DMS 273 treated with DMSO at 0.1 percent for 48 hours (cell line): ENCODE data around the gene ZNF674.
"Not testable (repeated sequence)": the region's sequence is repeated elsewhere in the genome, so short reads cannot be mapped to it uniquely, and the experiment has no call there.

ENCODE experiments used
- DNase-seq: peaks from one replicate; lab custom pipeline; 2025; lab: John Stamatoyannopoulos, UW

ZNF674 gene

DNA sequence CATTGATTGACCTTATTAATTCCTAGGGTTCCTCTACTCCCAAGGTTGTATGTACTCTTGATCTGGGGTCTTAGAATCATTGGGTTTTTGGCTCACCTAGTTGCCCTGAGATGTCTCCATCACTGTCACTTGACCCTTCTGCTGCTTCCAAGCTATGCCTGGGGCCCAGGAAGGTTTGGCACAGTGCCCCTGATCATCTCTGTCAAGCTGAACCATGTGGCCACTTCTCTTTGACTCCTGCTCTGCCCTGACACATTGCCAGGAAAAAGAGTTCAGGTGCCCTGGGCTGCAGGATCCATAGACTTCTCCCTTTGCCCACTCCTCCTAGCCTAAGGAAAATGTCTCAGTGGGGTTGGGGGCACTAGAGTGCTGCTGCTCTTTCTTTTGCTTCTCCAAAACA is 24.4 kb upstream of the ZNF674 start:
- DNase-seq: no peak

DNA sequence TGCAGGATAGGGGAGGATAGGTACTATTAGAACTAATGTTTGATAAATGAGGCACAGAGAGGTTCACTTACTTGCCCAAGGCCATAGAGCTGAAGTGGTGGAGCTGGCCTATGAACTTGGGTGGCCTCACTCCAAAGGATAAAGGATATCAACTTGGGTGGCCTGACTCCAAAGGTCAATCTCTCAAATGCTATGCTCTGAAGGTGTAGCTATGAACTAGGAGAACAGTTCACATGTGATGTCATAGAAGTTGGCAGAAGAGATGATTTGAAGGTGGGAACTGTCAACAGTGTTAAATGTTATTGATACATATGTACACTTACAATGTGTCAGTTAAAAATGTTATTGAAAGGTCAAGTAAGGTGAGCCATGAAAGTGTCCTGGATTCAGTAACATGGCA is 22.2 kb upstream of the ZNF674 start:
- DNase-seq: no peak

DNA sequence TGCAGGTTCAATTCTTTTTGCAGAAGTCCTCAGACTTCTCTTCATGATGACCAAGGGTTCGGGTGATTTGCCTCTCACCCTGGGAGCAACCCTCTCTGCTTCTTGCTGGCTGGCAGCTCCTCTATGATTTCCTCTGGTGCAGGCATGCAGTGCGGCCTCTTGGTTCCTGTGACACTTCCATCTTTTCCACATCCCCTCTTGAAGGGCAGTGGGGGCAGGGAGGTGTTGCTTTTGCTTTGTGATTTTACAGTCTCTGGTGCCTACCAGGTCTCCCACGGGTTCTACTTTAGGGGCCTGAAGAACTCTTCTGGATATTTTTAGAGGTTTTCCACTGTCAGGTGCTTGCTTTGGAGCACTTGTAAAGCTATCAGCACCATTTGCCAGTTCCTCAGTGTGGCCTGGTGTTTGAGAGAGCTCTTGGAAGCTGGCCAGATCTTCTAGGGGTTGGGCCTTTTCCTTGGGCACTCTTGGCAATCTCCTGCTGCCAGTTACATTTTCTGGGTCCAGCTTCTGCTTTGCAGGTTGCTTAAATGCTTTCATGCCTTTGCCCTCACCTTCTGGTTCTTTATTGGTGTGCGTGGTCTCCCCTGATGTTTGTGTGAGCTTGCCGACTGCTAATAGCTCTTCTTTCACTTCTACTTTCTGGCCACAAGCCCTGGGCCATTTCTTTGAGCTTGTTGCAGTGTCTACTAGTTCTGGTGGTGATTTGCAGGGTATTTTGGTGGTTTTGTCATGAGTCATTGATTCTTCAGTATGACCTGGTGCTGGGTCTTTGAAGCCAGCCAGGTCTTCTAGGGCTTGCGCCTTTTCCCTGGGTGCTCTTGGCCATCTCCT is 16.8 kb upstream of the ZNF674 start:
- no peak for DNase-seq

DNA sequence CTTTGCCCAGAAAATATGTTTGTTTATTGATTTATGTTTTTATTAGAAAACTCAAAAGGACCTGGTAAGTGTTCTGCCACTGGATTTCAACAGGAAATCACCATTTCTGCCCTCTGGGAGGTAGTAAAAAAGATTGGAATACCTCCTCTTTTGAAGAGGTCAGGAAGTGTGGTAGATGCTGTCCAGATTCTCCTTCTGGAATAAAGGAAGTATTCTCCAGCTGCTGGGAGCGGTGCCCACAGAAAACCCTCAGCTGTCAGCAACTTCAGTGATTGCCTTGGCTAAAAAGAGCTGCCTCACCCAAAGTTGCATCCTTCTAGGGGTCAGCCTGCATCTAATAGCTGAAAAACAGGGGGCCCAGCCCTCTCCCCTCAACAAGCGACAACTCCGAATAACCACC is 13.8 kb upstream of the ZNF674 start:
- DNase-seq: no peak

DNA sequence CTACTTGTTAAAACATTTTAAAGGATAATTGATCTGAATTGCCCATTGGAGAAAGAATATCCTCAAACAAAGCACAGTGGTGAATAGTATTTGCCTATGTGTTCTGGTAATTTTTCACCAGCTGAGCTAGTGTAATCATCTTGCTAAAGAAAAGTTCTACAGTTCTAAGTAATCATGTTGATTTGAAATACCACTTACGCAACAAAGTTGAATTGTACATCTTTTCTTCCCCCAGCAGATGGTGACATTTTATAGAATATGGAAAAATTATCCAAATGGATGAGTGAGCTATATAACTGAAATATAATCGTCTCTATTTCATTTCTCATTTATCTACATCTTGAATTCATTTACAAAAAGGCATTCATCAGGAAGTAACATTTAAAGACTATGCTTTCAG is 9.7 kb upstream of the ZNF674 start:
- no peak for DNase-seq

DNA sequence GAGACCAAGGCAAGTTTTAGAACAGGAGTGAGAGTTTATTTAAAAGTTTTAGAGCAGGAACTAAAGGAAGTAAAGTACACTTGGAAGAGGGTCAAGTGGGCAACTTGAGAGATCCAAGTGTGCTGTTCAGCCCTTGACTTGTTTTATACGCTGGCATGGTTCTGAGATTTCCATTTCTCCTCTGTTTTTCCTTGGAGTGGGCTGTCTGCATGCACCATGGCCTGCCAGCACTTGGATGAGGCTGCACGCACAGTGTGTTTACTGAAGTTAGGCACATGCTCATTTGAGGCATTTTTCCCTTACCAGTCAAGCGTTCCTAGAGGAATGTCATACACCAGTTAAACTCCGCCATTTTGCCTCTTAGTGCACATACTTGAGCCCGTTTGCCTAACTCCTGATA is 8.7 kb upstream of the ZNF674 start:
- DNase-seq: no peak

DNA sequence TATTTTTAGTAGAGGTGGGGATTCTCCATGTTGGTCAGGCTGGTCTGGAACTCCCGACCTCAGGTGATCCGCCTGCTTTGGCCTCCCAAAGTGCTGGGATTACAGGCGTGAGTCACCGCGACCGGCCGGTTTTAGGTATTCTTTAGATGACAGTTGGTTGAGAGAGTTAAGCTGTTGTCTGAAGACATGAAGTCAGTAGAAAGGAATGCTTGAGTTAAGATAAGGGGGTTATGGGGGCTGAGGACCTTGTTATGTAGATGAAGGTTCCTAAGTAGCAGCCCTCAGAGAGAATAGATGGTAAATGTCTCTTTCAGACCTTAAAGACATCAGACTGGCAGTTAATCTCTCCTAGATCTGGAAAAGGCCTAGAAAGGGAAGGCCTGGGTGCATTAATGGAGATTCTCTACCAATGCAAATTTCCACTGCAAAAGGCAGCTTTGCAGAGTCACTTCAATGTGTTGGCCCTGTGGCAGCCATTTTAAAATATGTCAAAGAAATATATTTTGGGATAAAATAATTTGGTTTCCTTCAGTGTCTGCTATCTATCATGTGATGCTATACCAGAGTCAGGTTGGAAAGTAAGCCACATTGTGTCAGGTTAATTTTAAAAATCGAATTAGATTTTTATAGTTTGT is 6.4 kb upstream of the ZNF674 start:
- no peak for DNase-seq

DNA sequence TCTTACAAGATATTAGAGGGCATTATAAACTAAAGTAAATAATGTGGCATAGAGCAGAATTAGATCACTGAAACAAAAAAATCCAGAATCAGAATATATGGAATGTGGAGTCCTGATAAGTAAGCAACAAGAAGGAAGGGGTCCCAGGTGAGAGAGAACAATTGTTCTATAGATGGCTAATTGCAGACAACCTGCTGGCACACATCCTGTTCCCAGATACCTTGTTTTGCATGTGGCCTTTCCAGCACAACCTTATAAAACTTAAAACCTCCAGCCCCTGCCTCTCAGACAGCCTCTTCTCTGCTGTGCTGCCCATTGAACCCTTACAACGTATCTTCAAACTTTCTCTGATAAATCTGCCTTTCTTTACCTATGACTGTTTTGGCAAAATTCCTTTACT is 4.7 kb upstream of the ZNF674 start:
- DNase-seq: no peak

DNA sequence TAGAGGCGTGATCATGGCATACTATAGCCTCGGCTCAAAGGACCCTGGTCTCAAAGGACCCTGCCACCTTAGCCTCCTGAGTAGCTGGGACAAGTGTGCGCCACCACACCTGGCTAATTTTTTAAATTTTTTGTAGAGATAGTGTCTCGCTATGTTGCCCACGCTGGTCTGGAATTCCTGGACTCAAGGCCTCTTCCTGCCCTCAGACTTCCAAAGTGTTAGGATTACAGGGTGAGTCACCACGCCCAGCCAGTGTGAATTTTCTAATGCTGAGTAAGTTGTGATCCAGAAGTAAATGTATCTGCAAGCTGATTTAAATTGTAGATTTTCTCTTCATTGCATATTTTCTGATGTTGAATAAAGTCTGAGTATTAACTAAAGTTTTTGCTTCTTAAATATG is 2.6 kb upstream of the ZNF674 start:
- no peak for DNase-seq

DNA sequence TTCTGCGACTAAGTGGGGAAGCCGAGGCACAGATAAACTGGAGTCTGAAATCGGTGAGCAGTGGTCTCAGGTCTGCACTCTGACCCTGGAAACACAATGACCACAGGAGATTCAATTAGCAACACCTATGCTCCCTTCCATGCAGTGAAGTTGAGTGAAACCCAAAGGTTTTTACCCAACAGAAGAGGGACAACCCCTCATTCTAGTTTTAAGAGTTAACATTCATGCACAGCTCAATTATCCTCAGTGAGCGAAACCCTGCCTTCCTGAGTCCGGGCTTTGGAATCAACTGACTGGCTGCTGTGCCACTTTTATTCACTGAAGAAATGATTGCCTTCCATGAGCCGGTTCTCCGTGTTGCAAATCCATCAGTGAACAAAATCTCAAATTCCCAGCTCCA is 694 bp downstream of the ZNF674 start:
- DNase-seq: not testable (repeated sequence)

DNA sequence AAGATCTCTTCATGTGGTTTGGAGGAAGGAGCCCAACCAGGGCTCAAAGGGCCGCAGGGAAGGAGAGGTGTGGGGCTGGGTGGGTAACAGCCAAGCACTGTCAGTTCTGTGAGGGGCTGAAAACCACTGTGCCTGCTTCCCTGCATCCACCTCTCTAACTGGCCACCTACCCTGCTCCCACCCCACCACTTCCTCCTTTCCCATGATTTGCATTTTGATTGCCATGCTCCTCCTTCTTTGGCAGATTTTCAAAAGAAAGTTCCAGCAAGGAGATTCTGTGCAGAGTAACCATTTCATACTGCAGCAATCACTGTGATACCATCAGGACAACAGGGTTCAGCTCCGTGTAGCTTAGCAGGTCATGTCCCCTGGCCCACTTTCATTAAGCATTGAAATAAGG is 1.8 kb downstream of the ZNF674 start:
- no peak for DNase-seq

DNA sequence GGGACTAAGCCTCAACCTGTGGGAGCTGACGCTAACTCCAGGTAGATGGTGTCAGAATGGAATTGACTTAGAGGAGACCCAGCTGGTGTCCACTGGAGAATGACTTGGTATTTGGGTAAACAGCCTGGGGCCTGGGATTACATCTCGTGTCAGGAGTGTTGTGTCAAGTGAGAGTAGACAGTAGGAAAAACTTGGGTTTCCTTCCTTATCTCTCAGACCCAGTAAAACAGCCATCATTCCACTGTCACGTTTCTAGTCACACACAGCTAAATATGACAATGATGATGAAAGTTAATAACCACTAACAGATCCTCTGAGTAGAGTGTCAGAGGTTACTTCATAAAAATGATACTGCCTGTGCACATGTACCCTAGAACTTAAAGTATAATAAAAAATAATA is 13.8 kb downstream of the ZNF674 start:
- DNase-seq: no peak

DNA sequence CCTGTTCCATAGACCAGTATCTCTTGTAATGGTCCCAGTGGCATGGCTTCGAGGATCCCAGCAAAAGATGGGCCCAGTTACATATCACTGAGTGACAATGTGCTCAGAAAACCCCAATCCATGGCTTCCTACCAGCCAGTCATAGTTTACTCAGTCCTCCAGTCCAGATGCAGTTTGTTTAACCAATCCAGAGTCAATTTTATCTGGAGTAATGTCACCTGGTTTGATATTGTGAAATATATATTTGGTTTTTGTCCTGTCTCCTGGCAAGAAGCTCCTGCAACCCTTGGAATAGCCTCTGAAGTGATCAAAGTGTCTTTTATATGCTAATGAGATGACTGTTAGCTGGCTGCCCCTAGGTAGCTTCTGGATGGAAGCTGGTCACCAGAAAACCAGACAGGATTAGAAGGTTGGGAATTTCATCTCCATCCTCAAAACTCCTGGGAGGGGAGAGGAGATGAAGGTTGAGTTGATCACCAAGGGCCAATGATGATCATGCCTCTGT is 14.8 kb downstream of the ZNF674 start:
- not testable (repeated sequence) for DNase-seq

DNA sequence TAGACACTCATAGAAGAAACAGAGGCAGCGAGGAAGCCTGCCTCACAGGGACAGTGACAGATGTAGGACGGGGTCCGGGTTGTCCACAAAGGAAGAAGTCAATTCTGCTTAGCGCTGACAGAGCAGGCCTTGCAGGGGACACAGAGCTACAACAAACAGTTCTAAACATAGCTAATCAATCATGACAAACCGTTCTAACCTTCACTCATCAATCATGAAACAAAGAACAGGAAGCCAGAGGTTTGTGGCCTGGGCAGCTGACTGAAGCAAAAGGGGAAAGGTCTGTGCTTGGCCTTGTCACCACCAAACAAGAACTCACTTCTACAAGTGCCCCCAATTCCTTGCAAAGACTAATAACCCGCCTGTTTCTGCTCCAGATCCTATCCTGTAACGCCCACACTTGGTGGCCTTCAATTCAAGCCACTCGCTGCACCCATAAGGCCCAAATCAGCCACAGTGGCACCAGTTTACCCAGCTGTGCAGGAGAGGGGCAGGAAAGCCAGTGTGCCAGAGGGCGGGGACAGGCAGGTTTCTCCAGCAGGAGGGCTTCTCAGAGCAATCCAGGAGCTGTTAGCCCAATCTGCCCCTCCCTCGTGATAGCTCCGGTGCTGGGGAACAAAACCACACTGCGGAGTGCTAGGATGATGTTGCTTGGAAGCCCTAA is 15.3 kb downstream of the ZNF674 start:
- not testable (repeated sequence) for DNase-seq

DNA sequence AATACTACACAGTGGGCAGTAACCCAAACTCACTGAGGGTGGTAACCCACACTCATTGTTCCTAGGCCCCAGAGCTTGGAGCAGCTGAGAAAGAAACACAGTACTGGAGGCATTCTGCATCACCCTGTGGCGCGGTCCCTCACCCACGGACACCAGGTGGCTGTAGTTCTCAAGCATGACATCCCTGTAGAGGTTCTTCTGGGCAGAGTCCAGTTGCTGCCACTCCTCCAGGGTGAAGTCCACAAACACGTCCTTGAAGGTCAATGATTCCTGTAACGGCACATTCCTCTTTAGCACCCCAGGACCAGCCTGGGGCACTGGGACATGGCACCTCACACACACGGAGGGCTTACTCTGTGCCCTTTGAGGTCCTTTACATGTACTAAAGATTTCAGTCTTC is 16.6 kb downstream of the ZNF674 start:
- not testable (repeated sequence) for DNase-seq

DNA sequence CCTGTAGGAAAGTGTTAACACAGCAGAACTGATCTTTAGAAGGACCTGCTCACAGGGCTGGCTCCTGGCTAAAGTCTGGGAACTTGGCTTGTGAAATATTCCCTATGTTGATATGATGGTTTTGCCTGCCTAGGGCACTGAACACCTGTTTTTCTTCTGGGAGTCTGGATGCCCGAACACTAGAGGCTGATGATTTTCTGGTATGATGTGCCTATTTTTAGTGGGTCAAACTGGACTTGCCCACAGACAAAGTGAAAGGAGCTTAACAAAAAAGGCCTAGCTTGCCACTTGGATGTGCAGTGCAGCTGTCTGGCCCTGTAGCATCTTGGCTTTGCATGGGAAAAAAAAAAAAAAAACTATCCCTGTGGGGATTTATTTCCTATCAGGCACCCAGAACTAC is 39.1 kb downstream of the ZNF674 start:
- DNase-seq: no peak

DNA sequence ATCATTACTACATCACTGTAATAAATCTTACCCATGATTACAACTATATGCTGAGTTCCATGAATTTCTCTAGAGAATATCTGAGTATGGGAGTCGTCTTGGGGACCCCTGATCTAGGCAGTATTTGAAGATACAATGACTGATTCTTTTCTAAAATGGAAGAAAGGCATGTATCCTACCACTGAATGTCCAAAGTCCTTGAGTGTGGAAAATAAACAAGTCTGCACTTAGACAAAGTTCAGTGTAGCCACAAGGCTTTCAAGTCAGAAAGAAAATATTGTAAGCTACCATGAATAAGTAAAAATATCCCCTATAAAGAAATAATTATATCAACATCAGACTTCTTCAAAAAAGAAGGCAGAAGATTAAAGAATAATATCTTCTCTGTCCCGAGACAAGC is 42.4 kb downstream of the ZNF674 start:
- no peak for DNase-seq

DNA sequence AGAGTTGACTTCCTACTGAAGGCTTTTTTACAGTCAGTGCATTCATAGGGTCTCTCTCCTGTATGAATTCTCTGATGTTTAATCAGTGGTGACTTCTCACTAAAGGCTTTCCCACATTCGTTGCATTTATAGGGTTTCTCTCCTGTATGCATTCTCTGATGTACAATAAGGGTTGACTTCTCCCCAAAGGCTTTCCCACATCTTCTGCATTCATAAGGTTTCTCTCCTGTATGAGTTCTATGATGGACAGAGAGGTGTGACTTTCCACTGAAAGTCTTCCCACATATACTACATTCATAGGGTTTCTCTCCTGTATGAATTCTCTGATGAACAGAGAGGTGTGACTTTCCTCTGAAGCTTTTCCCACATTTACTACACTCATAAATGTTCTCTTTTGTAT is 45.2 kb downstream of the ZNF674 start:
- no peak for DNase-seq

DNA sequence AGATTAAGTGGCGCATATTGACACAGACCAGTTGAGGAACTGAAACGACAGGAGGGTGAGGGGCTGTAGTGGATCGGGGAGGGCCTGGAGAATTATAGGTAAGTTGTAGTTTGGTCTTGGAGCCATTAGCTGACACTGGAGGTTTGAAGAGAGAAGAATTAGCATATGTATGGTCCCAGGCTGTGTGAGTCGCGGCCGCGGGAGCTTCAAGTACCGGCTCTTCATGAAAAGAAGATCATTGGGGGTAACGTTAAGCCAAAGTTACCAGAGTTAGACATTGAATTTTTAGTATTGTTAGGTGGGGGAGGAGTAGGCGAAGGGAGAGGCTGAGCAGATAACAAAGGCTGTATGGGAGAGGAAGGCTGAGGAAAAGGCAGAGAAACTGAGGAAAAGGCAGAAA is 56.5 kb downstream of the ZNF674 start:
- DNase-seq: no peak

DNA sequence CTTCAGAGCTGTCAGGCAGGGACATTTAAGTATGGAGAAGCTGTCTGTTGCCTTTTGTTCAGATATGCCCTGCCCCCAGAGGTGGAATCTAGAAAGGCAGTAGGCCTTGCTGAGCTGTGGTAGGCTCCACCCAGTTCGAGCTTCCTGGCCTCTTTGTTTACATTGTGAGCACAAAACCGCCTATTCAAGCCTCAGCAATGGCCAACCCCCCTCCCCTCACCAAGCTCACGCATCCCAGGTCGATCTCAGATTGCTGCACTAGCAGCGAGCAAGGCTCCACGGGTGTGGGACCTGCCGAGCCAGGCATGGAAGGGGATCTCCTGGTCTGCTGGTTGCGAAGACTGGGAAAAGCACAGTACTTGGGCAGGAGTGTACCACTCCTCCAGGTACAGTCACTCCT is 59.3 kb downstream of the ZNF674 start:
- no peak for DNase-seq

DNA sequence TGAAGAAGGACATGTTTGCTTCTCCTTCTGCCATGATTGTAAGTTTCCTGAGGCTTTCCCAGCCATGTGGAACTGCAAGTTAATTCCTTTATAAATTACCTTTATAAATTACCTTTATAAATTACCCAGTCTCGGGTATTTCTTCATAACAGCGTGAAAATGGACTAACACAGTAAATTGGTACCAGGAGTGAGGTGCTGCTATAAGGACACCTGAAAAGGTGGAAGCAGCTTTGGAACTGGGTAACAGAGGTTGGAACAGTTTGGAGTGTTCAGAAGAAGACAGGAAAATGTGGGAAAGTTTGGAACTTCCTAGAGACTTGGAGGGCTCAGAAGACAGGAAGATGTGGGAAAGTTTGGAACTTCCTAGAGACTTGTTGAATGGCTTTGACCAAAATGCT is 66.6 kb downstream of the ZNF674 start:
- not testable (repeated sequence) for DNase-seq

DNA sequence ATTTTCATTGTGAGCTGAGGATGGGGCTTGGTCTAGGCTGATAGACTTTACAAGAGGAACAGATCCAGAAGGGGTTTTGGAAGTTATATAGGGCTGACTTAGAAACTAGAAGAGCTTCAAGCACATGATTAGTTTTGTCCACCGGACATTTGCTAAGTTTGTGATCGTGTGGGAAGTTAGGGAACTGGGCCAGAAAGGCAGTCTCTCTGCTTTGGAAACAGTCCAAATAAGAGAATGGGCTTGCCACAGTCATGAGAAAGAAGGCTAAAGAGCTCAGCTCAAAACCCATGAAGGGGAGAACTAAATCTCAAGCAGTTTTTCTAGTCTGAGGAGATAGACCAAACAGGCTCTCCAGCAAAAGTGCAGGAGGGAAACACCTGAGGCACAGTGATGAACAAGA is 67.8 kb downstream of the ZNF674 start:
- DNase-seq: no peak

DNA sequence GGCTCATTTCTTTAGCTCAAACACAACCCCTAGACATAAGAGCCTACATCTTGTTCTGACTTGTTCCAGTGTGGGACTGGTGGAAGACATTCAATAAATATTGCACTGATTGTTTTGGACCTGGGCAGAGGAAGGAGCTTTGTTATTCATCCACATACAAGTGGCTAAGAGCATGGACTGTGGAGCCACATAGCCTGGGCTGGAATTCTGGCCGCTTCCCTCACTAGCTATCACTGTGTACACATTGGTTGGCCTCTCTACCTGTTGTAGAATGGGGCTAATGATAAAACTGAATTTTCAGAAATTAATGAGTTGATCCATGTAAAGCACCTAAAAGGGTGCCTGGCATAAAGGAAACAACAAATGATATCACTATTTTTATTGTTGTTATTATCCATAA is 80.0 kb downstream of the ZNF674 start:
- DNase-seq: no peak
